HG03095 (cell line): ENCODE data around the gene BEND3.
A peak's percentile ranks its signal among the peaks of the same experiment; 100 is the strongest.
"Not testable (repeated sequence)": the region's sequence is repeated elsewhere in the genome, so short reads cannot be mapped to it uniquely, and the experiment has no call there.

Source experiments
- ATAC-seq: cut with Tn5 transposase; IDR thresholded peaks from one replicate; pipeline ENCODE4 v1.9.1; 2021; ENCODE audit warnings: moderate library complexity; ENCODE audit not compliant: unreplicated experiment

Gene BEND3

GRCh38 chr6:107114926-107115694, at the start of gene BEND3:
BEND3 (minus strand) TSS chr6:107115515; CDS start chr6:107099285, 16,230 bp downstream.
- peak; percentile 28 for ATAC-seq

DNA sequence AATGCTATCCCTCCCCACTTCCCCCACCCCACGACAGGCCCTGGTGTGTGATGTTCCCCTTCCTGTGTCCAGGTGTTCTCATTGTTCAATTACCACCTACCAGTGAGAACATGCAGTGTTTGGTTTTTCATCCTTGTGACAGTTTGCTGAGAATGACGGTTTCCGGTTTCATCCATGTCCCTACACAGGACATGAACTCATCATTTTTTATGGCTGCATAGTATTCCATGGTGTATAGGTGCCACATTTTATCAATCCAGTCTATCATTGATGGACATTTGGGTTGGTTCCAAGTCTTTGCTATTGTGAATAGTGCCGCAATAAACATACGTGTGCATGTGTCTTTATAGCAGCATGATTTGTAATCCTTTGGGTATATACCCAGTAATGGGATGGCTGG, 49.0 kb upstream of the BEND3 start:
- not testable (repeated sequence) for ATAC-seq

GRCh38 chr6:107161521-107161920, 46.2 kb upstream of the BEND3 start:
- ATAC-seq, result no peak

DNA sequence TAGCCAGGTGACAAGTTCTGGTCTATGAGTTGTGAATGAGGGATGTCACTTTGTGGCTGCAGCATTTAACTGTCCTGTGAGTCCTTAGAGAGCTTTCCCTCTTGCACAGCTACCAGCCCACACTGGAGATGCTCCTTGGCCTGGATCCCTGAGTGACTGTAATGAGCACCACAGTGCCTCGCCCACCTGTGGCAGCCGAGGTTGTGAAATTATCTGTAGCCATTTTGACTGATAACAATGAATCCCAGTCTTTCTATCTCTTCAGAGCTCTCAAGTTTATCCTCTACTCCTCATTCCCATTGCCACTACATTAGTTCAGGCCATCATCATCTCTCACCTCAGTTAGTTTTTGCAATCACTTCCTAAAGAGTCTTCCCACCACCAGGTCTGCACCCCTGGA, 41.3 kb upstream of the BEND3 start:
- no peak for ATAC-seq

GRCh38 chr6:107154801-107155160, 39.5 kb upstream of the BEND3 start:
- no peak for ATAC-seq

GRCh38 chr6:107154131-107154800, 39.0 kb upstream of the BEND3 start:
- ATAC-seq, result no peak

DNA sequence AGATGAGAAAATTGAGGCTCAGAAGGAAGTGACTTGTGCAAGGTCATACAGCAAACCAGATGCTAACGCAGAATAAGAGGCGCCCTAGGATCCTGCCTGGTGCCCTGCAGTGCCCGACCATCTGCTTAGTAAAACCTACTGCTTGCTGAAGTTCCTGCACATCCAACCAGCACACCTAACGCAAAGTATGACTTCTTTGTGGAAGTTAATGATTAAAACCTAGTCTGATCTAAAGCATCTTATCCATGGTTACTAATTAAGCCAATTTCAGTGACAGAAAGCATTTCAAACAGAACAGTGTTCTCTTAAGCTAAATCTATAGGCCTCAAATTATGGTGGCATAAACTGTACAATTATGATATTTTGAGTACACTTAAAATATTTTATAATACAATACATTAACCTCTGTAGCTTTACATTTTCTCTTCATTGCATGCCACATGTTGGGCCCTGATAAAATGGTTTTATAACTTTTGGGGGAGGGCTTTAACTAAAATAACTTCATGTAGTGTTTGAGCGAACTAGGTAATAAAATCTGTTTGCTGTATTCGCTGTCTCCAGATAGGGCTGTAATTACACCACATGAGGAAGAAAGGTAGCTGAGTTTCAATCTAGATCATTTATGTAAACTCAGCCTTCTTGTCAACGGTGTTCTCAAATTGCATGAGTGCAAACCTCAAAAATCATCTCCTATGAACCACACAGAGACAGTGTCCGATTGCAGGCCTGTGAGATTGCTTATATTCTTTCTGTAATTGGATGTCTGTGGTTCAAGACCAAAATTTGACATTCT, 37.5 kb upstream of the BEND3 start:
- ATAC-seq, result no peak

DNA sequence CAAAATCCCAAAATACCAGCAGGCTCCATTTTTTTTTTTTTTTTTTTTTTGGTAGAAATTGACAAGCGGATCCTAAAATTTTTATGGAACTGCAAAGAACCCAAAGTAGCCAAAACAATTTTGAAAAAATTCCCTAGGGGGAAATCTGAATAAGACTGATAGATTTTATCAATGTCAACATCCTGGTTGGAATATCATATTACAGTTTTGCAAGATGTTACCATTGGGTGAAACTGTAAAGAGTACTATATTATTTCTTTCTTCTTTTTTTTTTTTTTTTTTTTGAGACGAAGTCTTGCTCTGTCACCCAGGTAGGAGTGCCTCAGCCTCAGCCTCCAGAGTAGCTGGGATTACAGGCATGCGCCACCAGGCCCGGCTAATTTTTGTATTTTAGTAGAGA, 29.4 kb upstream of the BEND3 start:
- ATAC-seq, result no peak

DNA sequence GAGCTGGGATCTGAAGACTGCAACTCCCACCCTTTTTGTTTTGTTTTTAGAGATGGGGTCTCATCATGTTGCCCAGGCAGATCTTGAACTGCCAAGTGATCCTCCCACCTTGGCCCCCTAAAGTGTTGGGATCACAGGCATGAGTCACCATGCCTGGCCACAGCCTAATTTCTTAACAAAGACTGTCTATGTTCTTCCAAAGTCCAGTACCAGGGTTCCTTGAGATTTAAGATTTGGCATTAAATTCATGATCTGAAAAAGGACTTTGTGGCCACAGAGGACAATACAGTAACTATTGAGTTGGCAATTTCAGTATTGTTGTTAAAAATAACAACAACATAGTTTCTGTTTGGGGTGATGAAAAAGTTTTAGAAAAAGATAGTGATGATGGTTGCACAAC, 28.7 kb upstream of the BEND3 start:
- ATAC-seq, result no peak

GRCh38 chr6:107140581-107140980, 25.3 kb upstream of the BEND3 start:
- ATAC-seq, result no peak

- not testable (repeated sequence) for ATAC-seq
Measured at GRCh38 chr6:107136324-107136723, 21.0 kb upstream of the BEND3 start.

- ATAC-seq, result not testable (repeated sequence)
Measured at GRCh38 chr6:107135048-107135680, 19.8 kb upstream of the BEND3 start.

GRCh38 chr6:107132330-107132954, 17.1 kb upstream of the BEND3 start:
- no peak for ATAC-seq

DNA sequence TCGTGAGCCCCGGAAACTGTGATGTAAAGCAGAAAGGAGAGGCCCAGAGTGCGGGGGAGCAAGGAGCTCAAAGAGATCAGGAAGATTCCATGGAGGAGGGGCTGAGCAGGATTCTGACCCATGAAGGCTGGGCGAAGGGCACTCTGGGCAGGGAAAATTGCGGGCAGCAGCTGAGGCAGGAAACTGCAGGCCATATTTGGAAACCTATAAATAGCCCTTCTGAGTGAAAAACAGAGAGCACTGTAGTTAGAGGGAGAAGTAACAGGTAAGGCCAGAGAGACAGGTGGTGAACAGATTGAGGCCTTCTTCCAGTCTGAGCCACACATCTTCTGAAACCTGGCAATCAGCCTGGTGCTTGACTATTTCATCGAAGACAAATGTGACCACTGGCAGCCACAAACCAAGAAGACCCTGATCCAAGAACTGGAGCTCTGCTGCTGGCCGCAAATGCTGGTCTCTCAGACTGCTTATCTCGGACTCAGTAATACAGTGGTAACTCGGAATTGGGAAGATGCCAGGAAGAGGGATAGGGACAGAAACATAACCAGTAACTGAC, 14.1 kb upstream of the BEND3 start:
- ATAC-seq, result no peak

GRCh38 chr6:107128577-107128976, 13.3 kb upstream of the BEND3 start:
- no peak for ATAC-seq

DNA sequence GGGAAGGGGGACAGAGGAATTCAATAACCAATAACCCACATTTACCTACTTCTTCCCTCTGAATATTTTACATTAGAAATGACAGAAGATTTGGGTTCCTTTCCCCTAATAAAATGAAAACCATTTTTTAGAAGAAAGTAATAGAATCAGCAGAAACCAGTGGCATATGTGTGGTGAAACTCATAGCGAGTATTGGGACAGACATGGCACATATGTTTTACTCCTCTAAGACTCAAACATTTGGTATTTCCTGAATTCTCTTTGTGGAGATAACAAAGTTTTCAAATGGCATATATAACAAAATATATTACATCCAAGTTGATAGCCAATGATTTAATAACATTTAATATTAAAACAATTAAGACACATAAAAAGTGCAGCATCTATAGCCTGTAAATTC, 12.9 kb upstream of the BEND3 start:
- ATAC-seq, result no peak

GRCh38 chr6:107125771-107126170, 10.5 kb upstream of the BEND3 start:
- ATAC-seq, result no peak

GRCh38 chr6:107124934-107125348, 9.6 kb upstream of the BEND3 start:
- ATAC-seq, result peak; percentile 83

DNA sequence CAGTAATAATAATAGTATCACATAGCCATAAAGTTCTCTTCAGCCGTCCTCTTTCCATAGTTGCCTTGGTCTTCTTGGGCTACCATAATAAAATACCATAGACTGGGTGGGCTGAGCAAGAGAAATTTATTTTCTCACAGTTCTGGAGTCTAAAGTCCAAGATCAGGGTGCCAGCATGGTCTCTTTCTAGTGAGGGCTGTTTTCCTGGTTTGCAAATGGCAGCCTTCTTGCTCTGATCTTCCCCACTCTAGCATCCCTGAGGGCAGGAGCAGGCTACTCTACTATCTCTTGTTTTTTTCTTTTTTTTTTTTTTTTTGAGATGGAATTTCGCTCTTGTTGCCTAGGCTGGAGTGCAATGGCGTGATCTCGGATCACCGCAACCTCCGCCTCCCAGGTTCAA, 8.2 kb upstream of the BEND3 start:
- no peak for ATAC-seq

- ATAC-seq, result no peak
Measured at GRCh38 chr6:107122748-107123147, 7.4 kb upstream of the BEND3 start.
